KMS-11 (cell line): ENCODE measurements around the gene RBBP8NL.

Experiments
- H2AFZ ChIP-seq: fragments of 200-600 bp; sonication (generic); 2 replicates; pipeline ENCODE4 v1.6.1; 2016; ENCODE audit warnings: antibody characterized with exemption, mixed run types, low read depth
- H3K27ac ChIP-seq: fragments of 200-600 bp; sonication (generic); 2 replicates; pipeline ENCODE4 v1.6.1; 2016; ENCODE audit warnings: mild to moderate bottlenecking, mixed run types
- H3K27me3 ChIP-seq: fragments of 200-600 bp; sonication (generic); 2 replicates; pipeline ENCODE4 v1.6.1; 2017; ENCODE audit warnings: mild to moderate bottlenecking, low read depth, mixed run types, moderate library complexity; ENCODE audit not compliant: insufficient read depth
- H3K36me3 ChIP-seq: fragments of 200-600 bp; sonication (generic); 2 replicates; pipeline ENCODE4 v1.6.1; 2017; ENCODE audit warnings: mild to moderate bottlenecking, mixed run types; ENCODE audit not compliant: insufficient read depth
- H3K4me1 ChIP-seq: fragments of 200-600 bp; sonication (generic); 2 replicates; pipeline ENCODE4 v1.6.1; 2016; ENCODE audit warnings: mild to moderate bottlenecking, low read depth, mixed run types; ENCODE audit not compliant: poor library complexity, severe bottlenecking
- H3K4me2 ChIP-seq: fragments of 200-600 bp; sonication (generic); 2 replicates; pipeline ENCODE4 v1.7.0; 2016; ENCODE audit warnings: mild to moderate bottlenecking, mixed run types
- H3K4me3 ChIP-seq: fragments of 200-600 bp; sonication (generic); IDR thresholded peaks from 2 replicates; pipeline ENCODE4 v1.6.1; 2017; ENCODE audit warnings: low read depth, low read length, mixed read lengths; ENCODE audit not compliant: insufficient read depth
- H3K79me2 ChIP-seq: fragments of 200-600 bp; sonication (generic); 2 replicates; pipeline ENCODE4 v1.6.1; 2016; ENCODE audit warnings: low read depth, mixed run types; ENCODE audit not compliant: insufficient read depth
- H3K9ac ChIP-seq: fragments of 200-600 bp; sonication (generic); 2 replicates; pipeline ENCODE4 v1.6.1; 2016; ENCODE audit warnings: mild to moderate bottlenecking, mixed run types
- H4K20me1 ChIP-seq: fragments of 200-600 bp; sonication (generic); 2 replicates; pipeline ENCODE4 v1.6.1; 2016; ENCODE audit warnings: mild to moderate bottlenecking, mixed run types; ENCODE audit not compliant: insufficient read depth
- TF ChIP-seq, protein P1 (sequence below): fragments of 200-600 bp; sonication (generic); conservative IDR thresholded peaks from 2 replicates; pipeline ENCODE4 v1.6.1; 2017; ENCODE audit warnings: low read depth, mild to moderate bottlenecking, antibody characterized with exemption, low read length, moderate library complexity, mixed read lengths

Gene RBBP8NL

GRCh38 chr20:62392077-62392418, 35.3 kb downstream of the RBBP8NL start:
- H3K9ac ChIP-seq, result no peak overlapping the region
- H4K20me1 ChIP-seq, result no peaks in the 10 kb centered on the region
- H3K4me3 ChIP-seq, result no peak overlapping the region
- peaks cover 3% of the 10 kb centered on the region; the same call in 1 of the 2 replicates for H3K36me3 ChIP-seq
- H2AFZ ChIP-seq, result no peak overlapping the region
- peaks cover 12% of the 10 kb centered on the region for H3K4me1 ChIP-seq
- H3K27me3 ChIP-seq, result no peaks in the 10 kb centered on the region
- no peak overlapping the region for H3K4me2 ChIP-seq
- TF ChIP-seq, protein P1, sequence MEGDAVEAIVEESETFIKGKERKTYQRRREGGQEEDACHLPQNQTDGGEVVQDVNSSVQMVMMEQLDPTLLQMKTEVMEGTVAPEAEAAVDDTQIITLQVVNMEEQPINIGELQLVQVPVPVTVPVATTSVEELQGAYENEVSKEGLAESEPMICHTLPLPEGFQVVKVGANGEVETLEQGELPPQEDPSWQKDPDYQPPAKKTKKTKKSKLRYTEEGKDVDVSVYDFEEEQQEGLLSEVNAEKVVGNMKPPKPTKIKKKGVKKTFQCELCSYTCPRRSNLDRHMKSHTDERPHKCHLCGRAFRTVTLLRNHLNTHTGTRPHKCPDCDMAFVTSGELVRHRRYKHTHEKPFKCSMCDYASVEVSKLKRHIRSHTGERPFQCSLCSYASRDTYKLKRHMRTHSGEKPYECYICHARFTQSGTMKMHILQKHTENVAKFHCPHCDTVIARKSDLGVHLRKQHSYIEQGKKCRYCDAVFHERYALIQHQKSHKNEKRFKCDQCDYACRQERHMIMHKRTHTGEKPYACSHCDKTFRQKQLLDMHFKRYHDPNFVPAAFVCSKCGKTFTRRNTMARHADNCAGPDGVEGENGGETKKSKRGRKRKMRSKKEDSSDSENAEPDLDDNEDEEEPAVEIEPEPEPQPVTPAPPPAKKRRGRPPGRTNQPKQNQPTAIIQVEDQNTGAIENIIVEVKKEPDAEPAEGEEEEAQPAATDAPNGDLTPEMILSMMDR, result no peak
- H3K27ac ChIP-seq, result no peak overlapping the region
- H3K79me2 ChIP-seq, result peaks cover 15% of the 10 kb centered on the region

- Histone ChIP-seq H3K4me1 (peaks cover 12% of the 10 kb centered on the region), H3K9ac (no peak overlapping the region), H2AFZ (no peak overlapping the region), H3K27me3 (no peaks in the 10 kb centered on the region), H3K27ac (no peak overlapping the region), H4K20me1 (no peaks in the 10 kb centered on the region), H3K4me3 (no peak overlapping the region), H3K36me3 (peaks cover 3% of the 10 kb centered on the region; the same call in 1 of the 2 replicates), H3K79me2 (peaks cover 19% of the 10 kb centered on the region), H3K4me2 (no peak overlapping the region)
- TF ChIP-seq, protein P1, result no peak
Observed at GRCh38 chr20:62391165-62392076, 35.9 kb downstream of the RBBP8NL start.

- TF ChIP-seq, protein P1, result no peak
- Histone ChIP-seq H3K4me3 (no peak overlapping the region), H2AFZ (no peak overlapping the region), H3K27me3 (no peaks in the 10 kb centered on the region), H3K9ac (no peak overlapping the region), H3K4me2 (no peak overlapping the region), H3K27ac (no peak overlapping the region), H3K79me2 (peaks cover 27% of the 10 kb centered on the region), H4K20me1 (no peaks in the 10 kb centered on the region), H3K4me1 (peaks cover 14% of the 10 kb centered on the region), H3K36me3 (peaks cover 3% of the 10 kb centered on the region; the same call in 1 of the 2 replicates)
Observed at GRCh38 chr20:62390317-62391164, 36.8 kb downstream of the RBBP8NL start.

GRCh38 chr20:62389601-62390087, 37.7 kb downstream of the RBBP8NL start:
- H3K27me3 ChIP-seq, result no peaks in the 10 kb centered on the region
- TF ChIP-seq, protein P1, result no peak
- H3K79me2 ChIP-seq, result peaks cover 35% of the 10 kb centered on the region
- H3K4me1 ChIP-seq, result peaks cover 18% of the 10 kb centered on the region
- no peak overlapping the region for H2AFZ ChIP-seq
- H3K4me3 ChIP-seq, result no peak overlapping the region
- no peak overlapping the region for H3K9ac ChIP-seq
- H3K36me3 ChIP-seq, result peaks cover 3% of the 10 kb centered on the region; the same call in 1 of the 2 replicates
- H4K20me1 ChIP-seq, result no peaks in the 10 kb centered on the region
- H3K4me2 ChIP-seq, result no peak overlapping the region
- no peak overlapping the region for H3K27ac ChIP-seq
